NCI-H460 (cell line): ENCODE data around the gene HOXA1. TPM values are rescaled to one million over a fixed set of nuclear protein-coding genes. Genes with fewer than 3 reads are reported as not detected.
A peak's percentile ranks its signal among the peaks of the same experiment; 100 is the strongest.

Source experiments
- DNase-seq: peaks from one replicate; pipeline ENCODE4 v3.0.0-alpha.2; 2016; ENCODE audit warnings: low read depth; ENCODE audit errors: extremely low read depth
- total RNA-seq: library from RNA; depleted of rRNA; stranded (reverse); fragments of >200 nt; shearing (Covaris generic); gene quantifications from 2 replicates; pipeline ENCODE4 v1.2.3, GENCODE V29; 2014

Gene HOXA1
- total RNA-seq, 1 experiment from 2014 or later = 0.87 TPM

DNA sequence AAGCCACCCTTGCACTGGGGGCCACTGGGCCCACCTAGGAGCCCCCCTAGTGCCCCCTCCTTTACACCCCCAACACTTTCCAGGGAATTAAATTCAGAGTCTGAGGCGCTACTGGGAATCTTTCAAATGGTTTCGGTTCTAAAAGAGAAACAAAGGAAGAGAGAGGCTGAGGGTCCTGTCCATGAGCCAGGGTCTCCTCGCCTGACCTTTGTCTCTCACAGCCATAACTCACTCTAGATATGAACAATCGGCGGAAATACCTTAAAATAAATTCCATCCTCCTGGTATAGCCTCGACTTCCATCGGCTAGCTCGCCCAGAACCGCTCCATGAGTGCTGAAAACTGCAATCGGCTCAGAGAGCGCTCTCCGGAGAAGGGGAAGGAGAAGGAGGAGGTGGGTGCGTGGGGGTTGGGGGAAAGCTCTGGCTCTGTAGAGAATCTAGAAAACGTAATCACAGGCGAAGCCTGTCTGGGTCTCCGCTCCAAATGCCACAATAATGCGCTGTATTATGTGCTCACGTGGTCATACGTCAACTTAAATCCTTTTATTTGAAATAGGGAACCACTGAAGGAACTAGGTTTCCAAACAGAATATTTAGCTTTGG, 22.2 kb upstream of the HOXA1 start:
- DNase-seq = no peak

DNA sequence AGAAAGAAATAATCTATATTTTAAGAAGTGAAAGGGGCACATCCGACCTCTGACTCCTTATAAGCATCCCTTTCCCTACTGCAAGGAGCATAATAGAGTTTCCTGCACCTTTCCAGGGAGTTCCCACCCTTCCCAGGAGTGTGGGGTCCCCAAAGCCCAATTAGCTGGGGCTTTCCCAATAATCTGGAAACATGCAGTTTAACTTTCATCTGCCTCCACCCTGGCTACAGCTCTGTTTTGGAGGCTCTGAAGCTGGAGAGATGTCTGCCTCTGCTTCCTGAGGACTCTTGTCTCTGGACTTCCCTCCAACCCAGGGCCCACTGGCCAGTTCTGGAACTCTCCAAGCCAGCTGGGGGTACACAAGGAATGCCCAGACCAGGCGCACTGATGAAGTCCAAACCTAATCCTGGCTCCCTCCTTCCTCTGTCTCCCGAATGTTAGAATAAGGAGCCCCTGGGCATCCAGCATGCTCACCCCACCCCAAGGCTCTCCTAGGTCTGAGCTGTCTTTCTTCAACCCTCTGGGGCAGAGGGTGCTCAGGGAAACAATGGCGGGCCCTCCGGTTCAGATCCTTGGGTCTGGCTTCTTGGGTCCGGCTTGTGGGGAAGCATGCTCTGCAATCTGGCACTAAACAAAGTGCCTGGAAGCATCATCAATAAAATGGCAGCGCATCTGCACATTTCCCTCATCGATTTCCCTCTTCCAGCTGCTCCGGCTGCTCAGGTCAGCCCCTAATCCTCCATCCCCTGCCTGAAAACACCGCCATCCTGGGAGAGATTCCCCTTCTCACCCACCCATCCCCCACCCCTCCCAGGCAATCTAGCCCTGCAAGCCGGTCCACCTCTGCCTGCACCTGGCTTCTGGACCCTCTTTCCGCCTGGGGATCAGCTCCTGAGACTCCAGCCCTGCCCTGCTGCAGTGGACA, 21.4 kb upstream of the HOXA1 start:
- DNase-seq = no peak

DNA sequence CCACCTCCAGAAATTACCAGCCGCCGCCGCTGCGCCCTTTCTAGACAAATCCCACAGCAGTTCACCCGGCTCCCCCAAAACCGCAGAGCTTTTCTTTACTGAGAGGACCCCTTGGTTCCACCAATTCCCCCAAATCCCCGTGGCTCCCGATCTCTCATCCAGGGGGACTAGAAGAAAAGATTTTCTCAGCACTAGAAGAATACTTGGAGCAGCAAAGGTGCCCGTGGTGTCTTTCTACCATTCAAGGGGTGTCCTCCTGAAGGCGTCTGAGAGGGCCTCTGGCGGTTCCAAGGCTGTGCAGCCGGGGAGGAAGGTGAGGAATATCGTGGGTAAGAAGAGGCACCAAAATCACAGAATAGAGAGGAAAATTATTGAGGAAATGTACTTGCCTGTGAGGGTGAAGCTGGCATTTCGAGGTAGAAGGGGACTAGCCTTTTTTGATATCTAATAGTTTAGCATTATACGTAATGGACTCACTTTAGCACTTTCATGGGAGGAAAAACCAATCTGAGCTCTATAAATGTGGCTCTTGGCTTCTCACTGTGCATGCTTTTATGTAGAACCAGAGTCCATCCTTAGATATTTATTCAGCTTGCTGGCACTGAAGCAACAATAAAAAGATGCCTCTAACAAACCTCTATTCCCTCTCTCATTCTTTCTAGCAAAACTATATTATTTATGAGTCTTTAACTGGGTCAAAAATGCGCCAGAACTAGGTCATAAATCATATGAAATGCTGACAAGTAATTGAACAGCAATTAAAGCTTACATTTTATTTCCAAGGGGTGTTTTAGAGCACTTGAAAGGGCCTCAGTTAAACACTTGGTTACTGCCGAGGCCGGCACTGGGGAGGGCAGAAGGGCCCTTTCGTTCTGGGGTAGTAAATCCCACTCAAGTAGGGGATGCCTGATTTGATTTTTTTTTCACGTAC, 20.5 kb upstream of the HOXA1 start:
- no peak for DNase-seq

GRCh38 chr7:27115221-27116026, 19.6 kb upstream of the HOXA1 start:
- peak; percentile 67 for DNase-seq

DNA sequence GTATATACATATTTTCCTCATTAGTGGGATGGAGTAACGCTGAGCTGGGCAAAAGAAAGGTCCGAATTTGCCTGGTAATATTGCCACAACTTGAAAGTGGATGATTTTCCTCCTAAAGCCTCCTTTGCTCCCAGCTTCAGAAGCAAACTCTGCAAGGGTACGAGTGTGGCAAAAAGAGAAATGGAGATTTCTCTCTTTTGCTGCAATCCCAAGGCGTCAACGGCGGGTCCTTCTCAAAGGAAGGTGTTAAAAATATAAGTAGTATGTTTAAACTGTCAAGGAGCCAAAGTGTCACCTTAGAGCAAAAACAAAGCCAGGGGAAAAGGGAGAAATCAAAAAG, 19.1 kb upstream of the HOXA1 start:
- DNase-seq = no peak

DNA sequence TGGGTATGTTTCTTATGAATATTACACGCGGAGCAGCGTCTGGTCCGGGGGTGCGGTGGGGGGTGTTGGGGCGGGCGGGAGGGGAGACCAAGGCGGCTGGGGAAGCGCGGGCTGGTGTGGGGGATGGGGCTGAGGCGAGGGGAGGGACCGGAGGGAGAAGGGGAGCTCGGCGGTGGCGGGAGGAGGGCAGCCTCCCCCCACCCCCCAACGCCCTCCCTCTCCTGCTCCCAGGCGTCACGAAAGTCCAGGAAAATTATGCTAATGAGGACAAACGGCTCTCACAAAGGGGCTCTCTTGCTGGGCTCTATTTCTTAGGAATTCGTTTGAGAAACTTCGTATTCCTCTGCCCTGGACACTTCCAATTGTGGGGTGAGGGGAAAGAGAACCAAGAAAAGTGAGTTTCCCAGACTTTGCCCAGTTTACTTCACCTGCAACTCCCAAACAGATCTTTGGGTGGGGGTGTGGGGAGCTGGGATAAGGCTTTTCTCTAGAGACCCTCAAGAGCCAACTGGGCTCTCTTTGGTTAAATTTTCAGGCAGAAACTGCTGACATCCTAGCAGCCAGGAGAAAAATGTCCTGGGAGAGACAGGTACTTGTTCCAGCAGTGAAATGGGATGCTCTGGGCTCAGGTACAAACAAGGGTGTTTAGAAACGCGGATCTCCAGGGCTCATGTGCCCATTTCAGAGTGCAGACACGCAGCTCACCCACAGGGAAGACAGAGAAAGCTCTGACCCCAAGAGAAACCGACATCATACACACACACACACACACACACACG, 18.4 kb upstream of the HOXA1 start:
- DNase-seq = peak; percentile 64

DNA sequence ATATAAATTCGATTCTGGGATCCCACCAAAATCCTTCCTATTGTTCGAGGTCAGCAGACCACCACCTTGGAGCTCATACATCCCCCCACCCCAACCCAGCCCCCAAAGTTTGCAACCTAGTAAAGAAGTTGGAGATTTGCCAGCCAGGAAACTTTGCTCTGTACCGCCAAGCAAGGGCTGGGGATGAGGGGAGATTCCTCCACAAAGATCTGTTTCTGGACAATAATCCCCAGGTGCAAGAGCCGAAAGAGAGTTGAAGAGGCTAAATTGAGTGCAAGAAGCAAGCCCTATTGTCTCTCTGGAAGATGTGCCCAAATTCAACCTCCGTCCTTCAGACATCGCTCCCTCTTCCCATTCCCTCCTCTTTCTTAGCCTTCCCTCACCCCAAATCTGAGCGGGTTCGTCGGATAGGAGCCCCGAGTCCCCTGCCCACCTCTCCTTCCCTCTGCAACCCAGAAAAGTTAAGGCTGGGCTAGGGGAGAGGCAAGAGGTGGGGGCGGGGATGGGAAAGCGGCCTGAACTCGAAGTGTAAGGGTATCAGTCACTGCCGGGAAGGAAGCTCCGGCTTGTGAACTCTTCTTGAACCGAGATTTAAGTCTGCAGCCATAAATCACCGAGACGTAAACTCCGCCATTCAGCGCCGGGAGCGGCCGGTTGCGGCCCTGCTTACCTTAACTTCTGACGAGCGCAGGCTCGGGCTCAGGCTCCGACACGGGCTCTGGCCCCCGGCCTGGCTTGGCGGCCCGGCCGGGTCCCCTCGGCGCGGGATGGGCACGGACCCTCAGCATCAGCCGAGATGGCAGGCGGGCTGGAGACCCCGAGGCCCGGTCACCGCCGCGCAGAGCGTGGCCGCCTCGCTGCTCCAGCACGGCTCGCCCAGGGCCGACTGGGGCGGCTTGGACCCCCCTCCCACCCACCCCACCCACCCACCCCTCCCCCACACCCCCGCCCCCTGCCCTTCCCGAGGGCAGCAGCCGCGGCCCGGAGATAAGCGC, 17.5 kb upstream of the HOXA1 start:
- DNase-seq = peak; percentile 73

- DNase-seq = no peak
Observed at GRCh38 chr7:27112361-27112760, 16.6 kb upstream of the HOXA1 start.

DNA sequence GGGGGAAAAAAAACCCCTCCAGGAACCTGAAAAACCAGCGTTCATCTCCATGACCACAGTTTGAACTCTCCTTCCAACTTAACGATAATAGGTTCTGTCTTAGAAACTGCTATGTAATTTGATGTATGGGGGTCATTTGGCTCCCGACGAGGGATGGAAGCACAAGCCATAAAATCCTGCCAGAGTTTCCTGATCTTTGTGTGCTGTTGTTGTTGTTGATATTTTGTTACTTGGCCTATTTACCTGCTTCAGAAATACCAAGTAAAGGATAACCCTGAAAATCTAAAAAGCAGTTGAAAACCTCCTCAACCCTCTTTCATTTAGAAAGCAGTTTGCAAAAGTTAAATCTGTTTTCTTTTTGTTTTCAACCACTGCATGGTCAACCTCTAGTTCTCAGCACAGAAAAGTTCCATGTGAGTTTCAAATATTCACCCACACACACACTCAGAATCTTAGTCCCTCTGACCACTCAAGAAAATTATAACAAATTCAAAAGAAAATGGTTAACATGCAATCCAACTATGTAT, 16.0 kb upstream of the HOXA1 start:
- no peak for DNase-seq

- no peak for DNase-seq
Observed at GRCh38 chr7:27111042-27111750, 15.4 kb upstream of the HOXA1 start.

- DNase-seq = no peak
Observed at GRCh38 chr7:27110186-27111031, 14.6 kb upstream of the HOXA1 start.

- DNase-seq = no peak
Observed at GRCh38 chr7:27109466-27110185, 13.8 kb upstream of the HOXA1 start.

DNA sequence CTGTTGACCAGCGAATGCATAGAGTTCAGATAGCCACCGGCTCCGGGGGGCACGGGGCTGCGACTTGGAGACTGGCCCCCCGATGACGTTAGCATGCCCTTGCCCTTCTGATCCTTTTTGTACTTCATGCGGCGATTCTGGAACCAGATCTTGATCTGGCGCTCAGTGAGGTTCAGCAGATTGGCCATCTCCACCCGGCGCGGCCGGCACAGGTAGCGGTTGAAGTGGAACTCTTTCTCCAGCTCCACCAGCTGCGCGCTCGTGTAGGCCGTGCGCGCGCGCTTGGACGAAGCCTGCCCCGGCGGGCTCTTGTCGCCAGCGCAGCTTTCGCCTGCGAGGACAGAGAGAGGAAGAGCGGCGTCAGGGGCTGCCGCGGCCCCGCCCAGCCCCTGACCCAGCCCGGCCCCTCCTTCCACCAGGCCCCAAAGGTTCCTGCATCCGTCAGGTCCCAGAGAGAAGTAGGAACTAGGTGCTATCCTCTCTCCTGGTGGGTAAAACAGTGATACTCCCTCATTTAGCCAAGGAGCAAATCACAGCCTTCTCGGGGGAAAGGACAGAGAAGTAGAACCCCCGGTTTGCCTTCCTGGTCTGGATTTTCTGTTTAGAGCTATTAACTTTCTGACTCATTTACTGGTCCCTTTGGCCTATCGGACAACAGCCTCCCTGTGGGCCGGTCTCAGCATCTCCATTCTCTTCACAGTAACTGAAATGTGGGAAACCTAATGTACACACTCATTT, 12.8 kb upstream of the HOXA1 start:
- DNase-seq = no peak

DNA sequence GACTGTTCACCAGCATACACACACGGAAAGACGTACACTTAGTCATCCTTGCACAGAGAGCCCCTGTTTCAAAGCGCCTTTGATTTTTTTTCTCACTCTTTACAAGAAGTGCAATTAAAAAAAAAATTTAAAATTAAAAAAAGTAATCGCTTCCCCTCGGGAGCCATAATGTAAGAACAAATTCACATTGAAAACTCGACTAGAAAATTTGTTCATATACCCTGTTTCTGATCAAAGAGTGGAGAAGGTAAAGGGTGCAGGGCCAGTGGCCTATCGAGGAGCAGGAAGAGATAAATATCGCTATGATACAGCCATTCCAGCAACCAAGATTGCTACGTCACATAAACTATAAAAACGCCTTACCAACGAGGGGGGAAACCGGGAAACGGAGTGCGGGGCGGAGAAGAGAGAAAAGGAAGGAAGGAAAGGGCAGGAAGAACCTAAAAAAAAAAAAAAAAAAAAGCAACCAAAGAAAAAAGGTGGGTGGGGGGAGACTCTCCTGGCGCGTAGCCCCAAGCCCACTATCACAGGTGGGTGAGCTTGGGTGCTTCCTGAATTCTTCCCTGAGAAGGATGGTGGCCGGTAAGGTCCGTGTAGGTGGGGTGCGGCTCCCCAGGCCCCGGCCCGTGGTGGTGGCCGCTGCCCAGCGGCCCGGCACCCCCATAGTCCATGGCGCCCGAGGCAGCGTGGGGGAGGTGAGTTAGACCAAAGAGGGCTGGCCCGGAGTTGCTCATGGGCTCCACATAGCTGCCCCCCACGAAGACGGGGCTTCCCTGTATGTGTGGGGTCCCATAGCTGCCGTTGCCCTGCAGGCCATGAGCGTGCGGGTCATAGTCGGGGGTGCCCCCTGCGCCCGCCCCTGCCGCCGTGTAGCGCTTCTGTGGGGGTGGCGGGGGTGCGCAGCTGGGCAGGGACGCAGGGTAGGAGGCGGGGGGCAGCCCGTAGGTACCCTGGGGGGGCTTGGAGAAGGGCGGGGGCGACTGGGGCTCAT, 11.9 kb upstream of the HOXA1 start:
- no peak for DNase-seq
